CD8-positive, alpha-beta memory T cell (primary cell): ENCODE results near the gene MXI1. TPM values are rescaled to one million over a fixed set of nuclear protein-coding genes. Genes with fewer than 3 reads are reported as not detected.
A peak's percentile ranks its signal among the peaks of the same experiment; 100 is the strongest.

ENCODE experiments used
- CTCF ChIA-PET: fragments of 350-600 bp; sonication (Branson Sonifier 250); formaldehyde crosslinking; loops from one replicate; lab custom pipeline; 2021; ENCODE audit warnings: antibody characterized with exemption; lab: Charles Lee
- POLR2A ChIA-PET: fragments of 350-600 bp; sonication (Branson Sonifier 250); formaldehyde crosslinking; loops from one replicate; lab custom pipeline; 2021; ENCODE audit warnings: antibody characterized with exemption; lab: Charles Lee
- DNase-seq, 5 donors: peaks; one replicate each; pipeline versions ENCODE4 v3.0.0 to v3.0.0-alpha.2; 2020 to 2022; ENCODE audit warnings: mixed read lengths in 1 of 5
- H3K27ac ChIP-seq: one replicate; pipeline ENCODE4 v1.7.0; 2013; ENCODE audit warnings: low read depth, mild to moderate bottlenecking, low read length, moderate library complexity
- H3K27me3 ChIP-seq: 2 replicates; pipeline ENCODE4 v1.7.0; 2013; ENCODE audit warnings: low read length, mild to moderate bottlenecking; ENCODE audit not compliant: insufficient read depth, poor library complexity, severe bottlenecking
- H3K36me3 ChIP-seq: 2 replicates; pipeline ENCODE4 v1.7.0; 2013; ENCODE audit warnings: mild to moderate bottlenecking, low read length, moderate library complexity; ENCODE audit not compliant: insufficient read depth
- H3K4me1 ChIP-seq: 2 replicates; pipeline ENCODE4 v1.7.0; 2013; ENCODE audit warnings: mild to moderate bottlenecking, low read length, moderate library complexity; ENCODE audit not compliant: insufficient read depth
- H3K4me3 ChIP-seq: 2 replicates; pipeline ENCODE4 v1.7.0; 2013; ENCODE audit warnings: mild to moderate bottlenecking, low read length
- H3K9me3 ChIP-seq: 2 replicates; pipeline ENCODE4 v1.7.0; 2013; ENCODE audit warnings: mild to moderate bottlenecking, low read length
- H3K27ac Mint-ChIP-seq, 8 donors: one replicate each; pipeline ENCODE4 v1.8.0; 2020 to 2021; ENCODE audit warnings: mixed read lengths in 8 of 8, mild to moderate bottlenecking in 6 of 8, inconsistent platforms in 3 of 8, moderate library complexity in 3 of 8
- H3K27me3 Mint-ChIP-seq, 2 donors: one replicate each; pipeline ENCODE4 v1.8.0; 2020 to 2021; ENCODE audit warnings: mixed read lengths in 2 of 2, mild to moderate bottlenecking in 1 of 2, moderate library complexity in 1 of 2
- H3K36me3 Mint-ChIP-seq, 3 donors: one replicate each; pipeline ENCODE4 v1.8.0; 2020 to 2021; ENCODE audit warnings: mixed read lengths in 3 of 3, inconsistent platforms in 1 of 3, mild to moderate bottlenecking in 1 of 3
- H3K4me1 Mint-ChIP-seq, 3 donors: one replicate each; pipeline ENCODE4 v1.8.0; 2020 to 2021; ENCODE audit warnings: mixed read lengths in 3 of 3, inconsistent platforms in 1 of 3, mild to moderate bottlenecking in 1 of 3
- H3K4me3 Mint-ChIP-seq, 7 donors: one replicate each; pipeline ENCODE4 v1.8.0; 2020 to 2021; ENCODE audit warnings: mixed read lengths in 7 of 7, mild to moderate bottlenecking in 6 of 7, moderate library complexity in 4 of 7, inconsistent platforms in 2 of 7
- H3K9me3 Mint-ChIP-seq, 5 donors: one replicate each; pipeline ENCODE4 v1.8.0; 2020 to 2022; ENCODE audit warnings: mixed read lengths in 5 of 5, mild to moderate bottlenecking in 3 of 5, moderate library complexity in 2 of 5, inconsistent platforms in 1 of 5
- polyA plus RNA-seq: library from polyadenylated mRNA; unstranded; fragments of 300-500 nt; fragmentation: Illumina TruSeq; gene quantifications from one replicate; pipeline ENCODE4 v1.2.3, GENCODE V29; 2021
- total RNA-seq, 2 experiments: library from RNA; stranded (reverse); gene quantifications; one replicate each; pipeline ENCODE4 v1.2.3, GENCODE V29; 2021

Gene MXI1
- total and polyA plus RNA-seq, 3 experiments from 2014 or later: 8.6 to 32.3 (median 9.2) TPM

DNA sequence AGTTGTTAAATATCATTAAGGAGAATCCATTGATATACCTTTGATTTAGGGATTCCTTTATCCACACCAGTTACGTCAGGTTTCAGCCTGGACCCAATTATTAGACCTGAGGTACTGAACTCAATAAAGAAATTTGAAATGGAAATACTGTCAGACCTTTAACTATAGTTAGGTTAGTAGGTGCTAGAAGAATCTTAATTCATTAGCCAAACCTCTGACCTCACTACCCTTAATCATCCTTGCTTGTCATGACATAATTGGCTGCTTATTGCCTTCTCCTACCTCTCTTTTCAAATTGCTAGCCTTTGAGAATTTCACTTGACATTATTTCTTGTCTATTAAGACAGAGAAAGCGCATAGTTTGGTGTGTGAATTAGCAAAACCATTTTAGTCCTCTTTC, 70.2 kb downstream of the MXI1 start:
- DNase-seq: no peak
- peaks cover 0 to 23% (median 5%) of the 10 kb centered on the region in 3 donors for H3K36me3 Mint-ChIP-seq
- H3K4me1 ChIP-seq: peaks cover 20% of the 10 kb centered on the region
- peaks cover 0 to 1% of the 10 kb centered on the region in 2 donors for H3K27me3 Mint-ChIP-seq
- H3K27ac ChIP-seq: no peak overlapping the region
- ChIA-PET POLR2A (no interaction called here), CTCF (interaction anchor here (6.4 kb wide), 1 partner anchor 136 kb away, joined by 60 read pairs; no protein-coding TSS in a partner anchor)
- H3K36me3 ChIP-seq: peaks cover 4% of the 10 kb centered on the region
- H3K9me3 ChIP-seq: no peaks in the 10 kb centered on the region
- H3K9me3 Mint-ChIP-seq: no peaks in the 10 kb centered on the region
- H3K4me1 Mint-ChIP-seq: peaks cover 33 to 42% (median 39%) of the 10 kb centered on the region in 3 donors
- no peak overlapping the region for H3K27ac Mint-ChIP-seq
- H3K4me3 ChIP-seq: no peak overlapping the region
- no peaks in the 10 kb centered on the region for H3K27me3 ChIP-seq
- H3K4me3 Mint-ChIP-seq: no peak overlapping the region

- peaks cover 4% of the 10 kb centered on the region for H3K36me3 ChIP-seq
- Mint-ChIP-seq H3K27me3 (no peaks in the 10 kb centered on the region), H3K9me3 (no peaks in the 10 kb centered on the region), H3K4me3 (no peak overlapping the region), H3K4me1 (peaks cover 26 to 35% (median 33%) of the 10 kb centered on the region in 3 donors), H3K27ac (peak overlapping the region in 1 of 8 donors; percentile 75), H3K36me3 (peaks cover 0 to 28% (median 5%) of the 10 kb centered on the region in 3 donors)
- POLR2A ChIA-PET: interaction anchor here (0.5 kb wide), 1 partner anchor 80 kb away, joined by 3 read pairs; no protein-coding TSS in a partner anchor
- H3K4me1 ChIP-seq: peaks cover 18% of the 10 kb centered on the region
- no peak overlapping the region for H3K27ac ChIP-seq
- H3K27me3 ChIP-seq: no peaks in the 10 kb centered on the region
- H3K9me3 ChIP-seq: no peaks in the 10 kb centered on the region
- DNase-seq: no peak
- H3K4me3 ChIP-seq: no peak overlapping the region
- CTCF ChIA-PET: interaction anchor here (0.8 to 6.4 kb wide), 15 partner anchors 8 to 395 kb away, joined by 3 to 60 read pairs (median 4); partner anchors contain the start of gene MXI1
These were observed 71.4 kb downstream of the MXI1 start for GRCh38 chr10:110278562-110279406.

DNA sequence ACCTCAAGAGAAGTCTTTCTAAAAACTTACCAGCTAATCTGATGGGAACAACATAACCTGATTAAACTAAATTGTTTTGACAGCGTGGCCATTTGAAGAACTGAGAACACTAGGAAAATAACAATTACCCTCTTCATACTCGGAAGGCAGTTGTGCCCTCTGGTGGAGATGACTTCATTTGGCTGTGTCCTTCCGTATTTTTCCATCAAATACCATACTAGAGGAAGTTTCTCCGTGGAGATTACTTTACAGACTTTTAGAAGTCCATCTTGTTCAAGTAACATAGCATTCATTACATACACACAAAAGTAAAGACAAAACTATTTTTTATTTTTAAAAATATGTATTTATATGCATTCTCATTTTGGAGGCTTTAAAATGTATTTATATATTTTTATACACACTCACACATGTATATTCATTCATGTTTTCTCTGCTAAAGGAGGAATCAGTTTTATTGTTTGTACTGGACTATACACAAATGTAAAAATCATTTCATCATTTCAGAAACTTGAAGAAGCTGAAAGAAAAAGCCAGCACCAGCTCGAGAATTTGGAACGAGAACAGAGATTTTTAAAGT, 72.1 kb downstream of the MXI1 start:
- Histone ChIP-seq H3K36me3 (peaks cover 4% of the 10 kb centered on the region), H3K4me3 (no peak overlapping the region), H3K27ac (no peak overlapping the region), H3K4me1 (peaks cover 11% of the 10 kb centered on the region), H3K27me3 (no peaks in the 10 kb centered on the region), H3K9me3 (no peaks in the 10 kb centered on the region)
- Mint-ChIP-seq H3K36me3 (peaks cover 0 to 35% (median 5%) of the 10 kb centered on the region in 3 donors), H3K4me1 (peaks cover 20 to 29% (median 26%) of the 10 kb centered on the region in 3 donors), H3K27me3 (no peaks in the 10 kb centered on the region), H3K27ac (no peak overlapping the region), H3K4me3 (no peak overlapping the region), H3K9me3 (no peaks in the 10 kb centered on the region)
- DNase-seq: peak in 4 of 5 donors; percentile 21 to 57 (median 36)
- POLR2A ChIA-PET: interaction anchor here (0.5 kb wide), 1 partner anchor 81 kb away, joined by 3 read pairs; no protein-coding TSS in a partner anchor
- CTCF ChIA-PET: interaction anchor here (0.8 to 6.4 kb wide), 15 partner anchors 9 to 395 kb away, joined by 3 to 60 read pairs (median 3); partner anchors contain the start of gene MXI1

DNA sequence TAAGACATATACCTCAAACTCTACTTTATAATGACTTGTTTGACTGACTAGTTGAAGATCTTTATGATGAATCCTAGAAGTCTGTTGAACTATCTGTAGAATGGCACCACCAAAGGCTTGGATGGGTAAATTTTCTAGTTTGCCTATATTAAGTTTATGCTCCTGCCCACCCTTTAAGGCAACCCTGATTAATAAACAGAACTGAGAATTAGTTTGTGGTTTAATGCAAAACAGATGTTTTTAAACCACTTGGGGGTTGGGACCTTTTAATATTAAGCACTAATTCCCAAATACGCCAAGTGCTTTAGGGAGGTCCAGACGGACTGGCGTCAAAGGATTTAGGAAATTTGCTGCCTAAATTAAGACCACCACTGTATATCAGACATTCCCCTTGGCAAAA, 76.9 kb downstream of the MXI1 start:
- peak overlapping the region in 1 of 8 donors; percentile 45 for H3K27ac Mint-ChIP-seq
- Histone ChIP-seq H3K4me1 (peaks cover 2% of the 10 kb centered on the region), H3K27ac (no peak overlapping the region), H3K27me3 (no peaks in the 10 kb centered on the region), H3K36me3 (peaks cover 4% of the 10 kb centered on the region), H3K9me3 (no peaks in the 10 kb centered on the region), H3K4me3 (no peak overlapping the region)
- ChIA-PET CTCF (interaction anchor here (1.8 to 6.4 kb wide), 2 partner anchors 143 to 147 kb away, joined by 5 to 60 read pairs; no protein-coding TSS in a partner anchor), POLR2A (interaction anchor here (1.5 kb wide), 1 partner anchor 76 kb away, joined by 4 read pairs; no protein-coding TSS in a partner anchor)
- H3K4me1 Mint-ChIP-seq: peaks cover 3 to 6% (median 3%) of the 10 kb centered on the region in 3 donors
- peaks cover 0 to 72% (median 8%) of the 10 kb centered on the region in 3 donors for H3K36me3 Mint-ChIP-seq
- DNase-seq: no peak
- H3K4me3 Mint-ChIP-seq: no peak overlapping the region
- no peaks in the 10 kb centered on the region for H3K27me3 Mint-ChIP-seq
- no peaks in the 10 kb centered on the region for H3K9me3 Mint-ChIP-seq

- H3K4me1 Mint-ChIP-seq: peaks cover 0 to 3% (median 1%) of the 10 kb centered on the region in 3 donors
- no peaks in the 10 kb centered on the region for H3K9me3 Mint-ChIP-seq
- no peaks in the 10 kb centered on the region for H3K27me3 Mint-ChIP-seq
- Histone ChIP-seq H3K4me3 (no peak overlapping the region), H3K4me1 (no peaks in the 10 kb centered on the region), H3K27me3 (no peaks in the 10 kb centered on the region), H3K36me3 (no peaks in the 10 kb centered on the region), H3K27ac (no peak overlapping the region), H3K9me3 (no peaks in the 10 kb centered on the region)
- H3K27ac Mint-ChIP-seq: no peak overlapping the region
- peaks cover 0 to 76% (median 8%) of the 10 kb centered on the region in 3 donors for H3K36me3 Mint-ChIP-seq
- CTCF ChIA-PET: interaction anchor here (1.2 to 1.8 kb wide), 5 partner anchors 9 to 148 kb away, joined by 3 to 6 read pairs (median 4); no protein-coding TSS in a partner anchor
- no peak for DNase-seq
- POLR2A ChIA-PET: no interaction called here
- H3K4me3 Mint-ChIP-seq: no peak overlapping the region
These were observed 78.1 kb downstream of the MXI1 start for GRCh38 chr10:110285501-110285900.

GRCh38 chr10:110286841-110287240, 79.4 kb downstream of the MXI1 start:
- Mint-ChIP-seq H3K27me3 (no peaks in the 10 kb centered on the region), H3K36me3 (peaks cover 0 to 78% (median 5%) of the 10 kb centered on the region in 3 donors), H3K9me3 (no peaks in the 10 kb centered on the region), H3K4me3 (no peak overlapping the region), H3K4me1 (peaks cover 0 to 3% (median 0%) of the 10 kb centered on the region in 3 donors), H3K27ac (peak overlapping the region in 1 of 8 donors; percentile 44)
- no peak overlapping the region for H3K4me3 ChIP-seq
- DNase-seq: no peak
- H3K4me1 ChIP-seq: no peaks in the 10 kb centered on the region
- POLR2A ChIA-PET: no interaction called here
- H3K27me3 ChIP-seq: no peaks in the 10 kb centered on the region
- no peak overlapping the region for H3K27ac ChIP-seq
- H3K9me3 ChIP-seq: no peaks in the 10 kb centered on the region
- no peaks in the 10 kb centered on the region for H3K36me3 ChIP-seq
- CTCF ChIA-PET: interaction anchor here (1.5 kb wide), 1 partner anchor 181 kb away, joined by 3 read pairs; no protein-coding TSS in a partner anchor

DNA sequence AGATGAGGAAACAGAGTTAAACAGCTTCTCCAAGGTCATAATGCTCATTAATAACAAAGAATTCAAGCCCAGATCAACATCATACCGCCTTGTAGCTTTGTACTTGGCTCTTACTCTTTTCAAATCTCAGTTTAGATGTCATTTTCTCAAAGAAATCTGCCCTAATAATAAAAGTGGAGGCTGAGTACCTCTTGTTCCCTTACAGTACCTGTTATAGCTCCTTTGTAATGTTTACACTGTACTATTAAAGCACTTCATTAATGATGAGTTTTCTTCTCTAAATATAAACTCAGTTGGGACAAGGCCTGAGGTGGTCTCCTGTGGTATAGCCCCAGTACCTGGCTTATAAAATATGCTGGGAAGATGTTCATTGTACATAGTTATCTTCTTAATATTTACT, 89.6 kb downstream of the MXI1 start:
- Histone ChIP-seq H3K9me3 (no peaks in the 10 kb centered on the region), H3K4me1 (peaks cover 23% of the 10 kb centered on the region), H3K4me3 (no peak overlapping the region), H3K36me3 (peaks cover 67% of the 10 kb centered on the region), H3K27ac (no peak overlapping the region), H3K27me3 (no peaks in the 10 kb centered on the region)
- CTCF ChIA-PET: interaction anchor here (1.4 to 1.9 kb wide), 2 partner anchors 11 to 18 kb away, joined by 3 to 6 read pairs; no protein-coding TSS in a partner anchor
- Mint-ChIP-seq H3K27me3 (no peaks in the 10 kb centered on the region), H3K27ac (peak overlapping the region in 3 of 8 donors; percentile 5 to 42 (median 20)), H3K9me3 (no peaks in the 10 kb centered on the region), H3K4me3 (no peak overlapping the region), H3K36me3 (peaks cover 13 to 95% (median 23%) of the 10 kb centered on the region in 3 donors), H3K4me1 (peaks cover 39 to 44% (median 44%) of the 10 kb centered on the region in 3 donors)
- no peak for DNase-seq
- POLR2A ChIA-PET: interaction anchor here (1.4 kb wide), 1 partner anchor 8 kb away, joined by 3 read pairs; no protein-coding TSS in a partner anchor
